Stimulated activated CD8-positive, alpha-beta memory T cell treated with anti-CD3 and anti-CD28 coated beads, Interleukin-15, amount 100 ng/mL, for 48 hours (primary cell): ENCODE data around the gene FNDC1.
"Not testable (repeated sequence)": the region's sequence is repeated elsewhere in the genome, so short reads cannot be mapped to it uniquely, and the experiment has no call there.

Experiments used
- DNase-seq, 2 donors: peaks; one replicate each; pipeline ENCODE4 v3.0.0-alpha.2; 2020; ENCODE audit warnings: low read depth in 2 of 2

The FNDC1 gene

DNA sequence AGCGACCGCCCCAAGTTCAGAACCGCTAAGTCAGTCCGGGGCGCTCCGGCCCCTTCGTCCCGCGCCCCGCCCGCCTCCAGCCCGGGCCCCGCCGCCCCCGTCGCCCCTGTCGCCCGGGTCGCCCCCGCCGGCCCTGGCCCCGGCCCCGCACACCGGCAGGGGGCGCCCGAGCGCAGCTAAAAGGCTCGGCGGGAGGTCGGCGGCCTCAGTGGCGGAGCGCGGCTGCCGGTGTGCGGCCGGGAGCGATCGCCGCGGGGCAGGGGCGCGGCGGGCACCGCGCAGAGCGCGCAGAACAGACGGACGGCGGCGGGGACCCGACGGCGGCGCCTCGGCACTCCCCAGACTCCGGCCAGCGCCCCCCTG, at the start of gene FNDC1:
FNDC1 (plus strand) TSS at position 208 of the 363 bp plus-strand sequence. CDS start 197 bp downstream, outside the sequence.
- peak; percentile 39 to 52 for DNase-seq

DNA sequence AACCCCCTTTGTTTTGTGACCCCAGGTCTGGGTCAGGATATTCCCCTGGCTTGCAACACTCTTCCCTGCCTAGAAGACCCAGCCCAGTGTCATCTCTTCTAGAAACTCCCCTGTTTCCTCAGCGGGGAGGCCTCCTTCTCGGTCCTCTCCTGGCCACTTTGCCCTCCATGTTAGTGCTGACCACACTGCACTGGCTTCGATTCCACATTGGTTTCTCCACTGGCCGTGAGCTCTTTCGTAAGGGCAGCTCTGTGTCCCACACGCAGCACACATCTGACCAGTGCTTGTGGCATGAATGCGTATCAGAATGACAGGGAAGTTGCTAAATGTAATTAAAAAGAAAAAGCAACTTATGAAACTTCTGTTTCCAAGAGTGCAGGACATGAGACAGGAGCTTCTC, 49.4 kb upstream of the FNDC1 start:
- no peak for DNase-seq

DNA sequence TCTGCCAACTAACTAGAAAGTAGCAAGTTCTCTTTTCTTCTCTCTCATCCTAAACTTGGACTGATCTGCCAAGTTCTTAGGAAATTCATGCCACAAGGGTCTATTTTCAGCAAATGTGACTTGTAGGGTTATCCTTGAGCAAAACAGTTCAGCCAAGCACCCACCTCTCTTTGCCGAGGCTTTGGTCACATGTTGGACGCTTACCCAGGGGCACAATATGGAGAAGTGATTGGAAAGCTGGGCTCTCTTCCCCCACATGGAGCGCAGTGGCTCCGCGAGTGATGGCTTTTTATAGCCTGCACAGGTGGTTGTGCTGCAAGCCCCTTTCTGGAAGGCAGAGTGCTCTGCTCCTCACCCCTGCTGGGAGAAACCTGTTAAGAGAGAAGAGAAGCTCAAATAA, 47.7 kb upstream of the FNDC1 start:
- no peak for DNase-seq

GRCh38 chr6:159122453-159122852, 46.7 kb upstream of the FNDC1 start:
- no peak for DNase-seq

- not testable (repeated sequence) for DNase-seq
Measured at GRCh38 chr6:159123831-159124230, 45.4 kb upstream of the FNDC1 start.

- no peak for DNase-seq
Measured at GRCh38 chr6:159125014-159125609, 44.1 kb upstream of the FNDC1 start.

- no peak for DNase-seq
Measured at GRCh38 chr6:159125951-159126352, 43.2 kb upstream of the FNDC1 start.

DNA sequence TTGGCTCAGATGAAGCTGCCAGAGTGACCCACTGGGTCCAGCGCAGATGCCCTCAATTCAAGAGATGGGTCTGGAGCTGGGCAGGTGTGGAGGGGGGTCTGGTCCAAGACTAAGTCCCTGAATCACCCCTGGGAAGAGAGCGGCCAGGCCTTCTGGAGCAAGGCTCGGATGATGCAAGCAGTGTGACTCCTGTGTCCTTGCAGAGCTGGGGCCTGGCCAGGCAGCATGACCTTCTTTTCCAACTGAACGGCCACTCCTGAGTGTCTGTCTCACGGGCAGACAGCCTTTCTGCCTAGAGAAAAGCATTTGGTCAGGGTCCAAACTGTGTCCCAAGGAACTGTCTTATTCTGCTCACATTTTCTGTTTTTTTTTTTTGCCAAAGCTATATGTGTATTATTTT, 42.6 kb upstream of the FNDC1 start:
- no peak for DNase-seq

DNA sequence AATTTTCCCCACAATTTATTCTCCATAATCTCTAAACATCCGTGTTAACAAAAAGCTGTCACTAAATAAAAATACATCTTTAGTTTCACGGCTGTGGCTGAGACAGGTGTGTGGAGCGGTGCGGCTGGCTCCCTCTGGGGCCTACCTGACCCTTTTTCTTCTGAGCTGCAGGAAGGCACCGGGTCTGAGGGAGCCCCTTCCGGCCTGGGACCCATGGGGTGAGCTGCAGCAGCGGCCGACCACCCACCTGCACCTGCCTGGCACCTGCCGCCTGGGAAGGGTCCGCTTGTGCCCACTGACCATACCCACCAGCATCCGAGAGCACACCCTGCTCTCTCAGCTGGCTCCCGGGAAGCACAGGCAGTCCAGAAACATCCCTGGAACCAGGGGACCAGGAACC, 41.5 kb upstream of the FNDC1 start:
- no peak for DNase-seq

DNA sequence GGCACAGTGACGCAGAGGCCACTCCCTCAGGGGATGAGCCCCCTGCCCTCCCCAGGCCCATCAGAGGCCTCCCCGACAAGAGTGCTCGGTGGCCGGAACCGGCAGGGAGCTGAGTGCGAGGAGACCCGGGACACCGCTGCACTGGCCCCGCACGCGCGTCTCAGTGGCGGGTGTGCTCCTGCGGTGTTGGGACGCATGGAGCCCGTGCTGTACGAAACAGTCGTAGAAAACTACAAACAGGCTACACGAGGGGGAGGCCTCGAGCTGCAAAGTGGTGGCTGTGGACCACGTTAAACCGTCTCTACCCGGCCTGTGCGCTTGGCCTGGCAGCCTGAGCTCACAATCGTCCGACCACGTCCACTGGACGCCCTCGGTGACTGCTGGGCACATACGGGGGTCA, 40.2 kb upstream of the FNDC1 start:
- no peak for DNase-seq

GRCh38 chr6:159130846-159131245, 38.4 kb upstream of the FNDC1 start:
- no peak for DNase-seq

DNA sequence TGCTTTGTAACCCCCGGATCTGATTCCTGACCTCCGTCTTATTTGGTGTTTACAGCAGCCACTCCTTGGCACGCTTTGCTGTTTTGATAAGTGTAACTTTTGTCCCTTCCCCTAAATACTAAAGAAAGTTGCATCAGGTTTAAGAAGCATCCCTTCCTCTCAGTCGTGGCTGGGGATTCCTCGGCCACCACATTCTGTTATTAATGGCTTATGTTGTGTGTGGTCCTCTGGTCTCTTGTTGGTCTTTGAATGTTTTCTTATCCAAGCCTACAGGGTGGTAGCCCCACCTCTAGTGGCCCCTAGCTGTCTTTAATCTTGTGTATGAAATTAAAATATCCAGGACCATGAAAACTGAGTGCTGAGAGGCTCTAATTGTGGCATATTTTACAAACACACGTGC, 37.5 kb upstream of the FNDC1 start:
- no peak for DNase-seq

- DNase-seq = no peak
Measured at GRCh38 chr6:159132664-159133063, 36.5 kb upstream of the FNDC1 start.

- peak; percentile 38 to 42 for DNase-seq
Measured at GRCh38 chr6:159134701-159135364, 34.4 kb upstream of the FNDC1 start.

DNA sequence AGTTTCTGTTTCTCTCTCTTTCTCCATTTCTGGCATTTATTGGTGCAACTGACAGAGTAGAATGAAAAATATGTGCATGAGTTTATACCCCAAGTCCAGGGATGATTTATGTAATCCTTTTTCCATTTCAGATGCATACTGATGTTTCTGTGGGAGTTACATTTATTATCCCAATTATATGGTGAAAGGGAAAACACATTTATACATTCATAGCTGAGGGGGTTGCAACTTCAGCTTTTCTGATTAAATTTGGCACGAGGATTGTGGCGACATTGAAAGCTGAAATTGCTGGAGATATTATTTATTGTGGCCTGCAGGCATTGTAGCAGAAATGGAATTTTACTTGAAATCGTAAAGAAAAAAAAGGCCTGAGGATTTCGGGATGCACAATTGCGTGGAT, 31.5 kb upstream of the FNDC1 start:
- DNase-seq = no peak

DNA sequence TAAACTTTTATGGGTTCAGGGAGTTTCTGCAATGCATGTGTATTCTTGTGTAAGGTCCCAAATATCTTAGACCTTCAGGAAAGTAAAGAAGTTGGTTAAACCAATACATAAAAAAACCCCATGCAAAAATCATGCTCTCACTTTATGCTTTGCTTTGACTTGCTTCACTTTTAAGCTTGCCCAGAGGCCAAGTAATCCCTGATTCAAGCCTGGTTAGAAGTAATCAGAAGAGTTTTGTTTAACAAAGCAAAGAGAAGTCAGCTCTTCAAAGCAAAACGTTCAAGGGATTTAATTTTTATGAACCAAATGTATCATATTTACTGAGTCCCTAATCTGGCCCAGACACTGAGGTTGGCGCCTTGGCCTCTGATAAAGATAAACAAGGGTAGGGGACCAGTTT, 26.7 kb upstream of the FNDC1 start:
- no peak for DNase-seq

DNA sequence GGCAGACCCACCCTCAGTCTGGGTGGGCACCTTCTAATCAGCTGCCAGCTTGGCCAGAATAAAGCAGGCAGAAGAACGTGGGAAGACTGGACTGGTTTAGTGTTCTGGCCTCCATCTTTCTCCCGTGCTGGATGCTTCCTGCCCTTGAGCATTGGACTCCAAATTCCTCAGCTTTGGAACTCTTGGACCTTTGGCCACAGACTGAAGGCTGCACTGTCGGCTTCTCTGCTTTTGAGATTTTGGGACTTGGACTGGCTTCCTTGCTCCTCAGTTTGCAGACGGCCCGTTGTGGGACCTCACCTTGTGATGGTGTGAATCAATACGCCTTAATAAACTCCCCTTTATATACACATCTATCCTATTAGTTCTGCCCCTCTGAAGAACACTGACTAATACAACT, 20.6 kb upstream of the FNDC1 start:
- no peak for DNase-seq

GRCh38 chr6:159149641-159150040, 19.6 kb upstream of the FNDC1 start:
- no peak for DNase-seq

DNA sequence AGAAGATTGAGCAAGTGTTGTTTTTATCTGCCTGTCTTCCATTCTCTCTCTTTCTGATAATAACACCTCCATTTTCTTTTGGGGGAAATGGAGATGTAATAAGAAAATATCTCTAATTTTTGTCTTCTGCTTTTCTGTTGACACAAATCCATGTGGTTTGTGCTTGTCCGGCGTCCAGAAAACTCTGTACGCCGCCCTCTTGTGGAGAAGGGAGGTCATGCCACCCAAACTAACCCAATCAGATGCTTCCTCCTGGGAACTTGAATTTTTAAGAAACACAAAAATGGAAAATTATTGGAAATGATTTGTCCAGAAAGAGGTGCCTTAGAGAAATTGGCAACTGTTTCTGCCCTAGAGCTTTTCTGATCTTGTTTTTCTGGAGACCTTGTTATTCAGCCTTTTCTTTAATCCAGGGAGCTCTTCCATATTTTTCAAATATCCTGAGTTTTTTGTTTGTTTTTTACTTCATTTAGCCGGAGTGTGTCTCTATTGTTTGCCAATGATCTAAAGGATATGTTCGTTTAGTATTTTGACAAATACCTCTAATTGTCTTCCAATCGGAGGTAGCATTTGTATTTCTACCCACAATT, 17.8 kb upstream of the FNDC1 start:
- no peak for DNase-seq

- no peak for DNase-seq
Measured at GRCh38 chr6:159152041-159152440, 17.2 kb upstream of the FNDC1 start.

- no peak for DNase-seq
Measured at GRCh38 chr6:159152782-159153181, 16.4 kb upstream of the FNDC1 start.

DNA sequence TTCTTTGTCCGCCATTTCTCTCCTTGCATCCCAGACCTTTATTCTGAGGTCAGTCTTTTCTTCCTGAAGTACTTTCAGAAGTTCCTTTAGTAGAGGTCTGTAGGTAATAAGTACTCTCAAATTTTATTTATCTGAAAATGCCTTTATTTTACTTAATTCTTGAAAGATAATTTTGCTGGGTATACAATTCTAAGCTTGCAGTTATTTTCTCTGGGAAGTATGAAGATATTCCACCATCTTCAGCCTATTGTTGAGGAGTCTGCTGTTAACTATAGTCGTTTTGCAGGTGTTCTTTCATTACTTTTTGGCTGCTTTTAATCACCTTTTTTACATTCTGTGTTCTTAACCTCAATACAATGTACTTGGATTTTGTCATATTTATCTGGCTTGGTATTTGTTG, 13.5 kb upstream of the FNDC1 start:
- no peak for DNase-seq

- no peak for DNase-seq
Measured at GRCh38 chr6:159156089-159156488, 13.1 kb upstream of the FNDC1 start.

- no peak for DNase-seq
Measured at GRCh38 chr6:159157431-159157830, 11.8 kb upstream of the FNDC1 start.
